GM21390 (cell line): ENCODE data around the gene FOXP1.

ENCODE experiments used
- ATAC-seq: cut with Tn5 transposase; IDR thresholded peaks from one replicate; pipeline ENCODE4 v1.9.1; 2021; ENCODE audit not compliant: unreplicated experiment

FOXP1 gene

GRCh38 chr3:71095511-71096291 is 487.8 kb downstream of the FOXP1 start:
- no peak for ATAC-seq

GRCh38 chr3:71094658-71095209 is 488.8 kb downstream of the FOXP1 start:
- ATAC-seq, result no peak

GRCh38 chr3:71092665-71093064 is 490.9 kb downstream of the FOXP1 start:
- ATAC-seq, result no peak

- no peak for ATAC-seq
Measured at GRCh38 chr3:71090207-71090606, 493.3 kb downstream of the FOXP1 start.

DNA sequence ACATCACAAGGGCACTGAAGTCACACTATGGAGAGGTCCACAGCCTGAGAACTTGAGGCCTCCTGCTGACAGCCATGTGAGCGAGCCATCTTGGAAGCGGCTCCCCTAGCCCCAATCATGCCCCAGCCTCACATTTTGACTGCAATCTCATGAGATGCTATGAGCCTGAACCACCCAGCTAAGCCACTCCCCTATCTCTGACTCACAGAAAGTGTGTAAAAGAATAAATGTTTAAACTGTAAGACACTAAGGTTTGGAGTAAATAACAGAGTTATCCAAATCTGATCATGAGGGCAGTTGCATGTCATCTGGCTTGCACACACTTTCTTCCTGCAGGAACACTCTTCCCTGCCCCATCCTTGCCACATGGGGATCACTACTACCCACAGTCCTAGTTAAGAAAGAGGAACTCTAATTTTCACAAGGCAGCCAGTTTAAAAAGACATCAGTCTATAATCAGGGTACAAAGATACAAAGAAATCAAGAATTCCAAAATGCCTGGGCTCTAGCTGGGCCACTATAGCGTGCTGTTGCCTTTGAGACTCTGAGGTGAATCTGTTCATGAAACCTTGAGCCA is 494.2 kb downstream of the FOXP1 start:
- no peak for ATAC-seq

DNA sequence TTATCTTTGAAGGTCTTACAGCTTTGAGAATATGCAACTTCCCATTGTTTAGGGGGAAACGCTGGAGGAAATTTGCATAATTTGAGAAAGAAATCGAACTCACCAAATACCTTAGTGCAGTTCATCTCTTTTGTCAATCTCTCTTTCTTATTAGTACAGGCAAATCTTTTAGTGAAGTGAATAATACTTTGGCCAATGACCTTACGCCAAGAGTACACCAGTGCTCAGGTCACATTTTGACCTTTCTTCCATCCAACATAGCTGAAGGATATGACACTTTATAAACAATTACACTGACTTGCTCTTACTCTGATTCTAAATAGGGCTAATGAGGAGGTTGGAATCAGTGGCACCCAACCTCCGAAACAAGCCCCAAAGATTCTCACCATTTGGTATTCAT is 494.8 kb downstream of the FOXP1 start:
- ATAC-seq, result no peak

GRCh38 chr3:71088019-71088708 is 495.4 kb downstream of the FOXP1 start:
- no peak for ATAC-seq

DNA sequence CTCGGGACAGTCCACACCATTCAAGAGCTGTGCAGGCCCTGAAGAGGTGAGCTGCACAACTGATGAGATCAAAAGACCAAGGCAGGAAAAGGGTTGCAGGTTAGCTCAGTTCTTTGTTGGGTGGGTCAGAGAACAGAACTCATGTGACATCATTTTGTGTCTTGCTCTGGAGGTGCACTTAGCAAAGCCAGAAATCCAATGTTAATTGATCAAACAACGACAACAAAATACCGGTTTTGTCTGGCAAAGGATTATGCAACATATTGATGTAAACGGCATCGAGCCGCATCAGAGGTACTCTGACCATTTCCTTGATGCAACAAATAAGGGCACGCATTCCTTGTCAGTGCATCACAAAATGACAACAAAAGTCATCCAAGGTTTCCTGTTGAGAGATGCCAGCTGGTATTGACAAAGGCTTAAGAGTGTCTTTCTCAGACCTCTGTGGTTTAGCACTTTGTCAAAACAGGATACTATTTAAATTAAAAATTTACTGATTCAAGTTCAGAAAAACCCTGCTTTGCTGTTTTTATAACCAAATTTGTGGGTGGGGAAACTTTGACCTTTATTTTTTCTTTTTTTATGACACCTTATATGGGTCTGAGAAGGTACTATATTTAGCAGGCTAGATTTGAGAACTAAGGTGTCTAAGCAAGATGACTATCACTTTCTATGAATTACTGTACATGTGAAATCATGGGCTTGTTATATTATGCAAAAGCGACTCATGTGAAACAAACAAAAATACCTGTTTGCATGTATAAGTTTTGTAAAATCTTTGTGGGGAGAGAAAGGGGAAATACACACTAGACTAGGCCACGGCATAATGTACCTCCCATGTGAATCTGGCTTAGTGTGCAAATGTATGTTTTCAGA is 496.1 kb downstream of the FOXP1 start:
- ATAC-seq, result peak; percentile 93

DNA sequence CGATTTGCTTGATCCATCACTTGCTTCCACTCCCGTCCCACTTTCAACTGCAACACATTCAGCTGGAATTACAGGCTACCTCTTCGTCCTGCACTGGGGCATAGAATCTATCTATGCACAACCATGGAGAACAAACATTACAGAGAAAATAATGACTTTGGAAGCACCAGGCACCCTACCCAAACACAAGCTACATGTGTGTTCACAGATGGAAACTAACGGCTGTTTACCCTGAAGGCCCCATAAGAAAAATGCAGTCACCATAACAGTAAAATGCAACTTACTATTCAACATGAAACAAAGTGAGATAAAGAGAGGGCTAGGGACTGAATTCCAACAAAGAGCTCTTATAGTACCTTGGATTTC is 496.8 kb downstream of the FOXP1 start:
- no peak for ATAC-seq

- no peak for ATAC-seq
Measured at GRCh38 chr3:71083726-71084131, 499.8 kb downstream of the FOXP1 start.

DNA sequence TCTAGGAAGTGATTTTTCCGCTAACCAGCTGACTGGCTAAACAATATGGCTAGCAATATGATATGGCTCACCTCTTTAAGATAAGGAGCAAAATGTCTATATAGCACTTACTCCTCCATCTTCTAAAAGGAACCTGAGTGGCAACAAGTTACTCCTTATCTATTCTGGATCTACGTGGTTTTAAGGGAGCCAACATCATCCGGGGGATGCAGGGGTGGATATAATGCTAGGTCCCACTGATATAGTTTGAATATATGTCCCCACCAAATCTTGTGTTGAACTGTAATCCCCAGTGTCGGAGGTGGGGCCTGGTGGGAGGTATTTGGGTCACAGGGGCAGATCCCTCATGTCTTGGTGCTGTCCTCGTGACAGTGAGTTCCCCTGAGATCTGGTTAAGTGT is 500.7 kb downstream of the FOXP1 start:
- no peak for ATAC-seq

DNA sequence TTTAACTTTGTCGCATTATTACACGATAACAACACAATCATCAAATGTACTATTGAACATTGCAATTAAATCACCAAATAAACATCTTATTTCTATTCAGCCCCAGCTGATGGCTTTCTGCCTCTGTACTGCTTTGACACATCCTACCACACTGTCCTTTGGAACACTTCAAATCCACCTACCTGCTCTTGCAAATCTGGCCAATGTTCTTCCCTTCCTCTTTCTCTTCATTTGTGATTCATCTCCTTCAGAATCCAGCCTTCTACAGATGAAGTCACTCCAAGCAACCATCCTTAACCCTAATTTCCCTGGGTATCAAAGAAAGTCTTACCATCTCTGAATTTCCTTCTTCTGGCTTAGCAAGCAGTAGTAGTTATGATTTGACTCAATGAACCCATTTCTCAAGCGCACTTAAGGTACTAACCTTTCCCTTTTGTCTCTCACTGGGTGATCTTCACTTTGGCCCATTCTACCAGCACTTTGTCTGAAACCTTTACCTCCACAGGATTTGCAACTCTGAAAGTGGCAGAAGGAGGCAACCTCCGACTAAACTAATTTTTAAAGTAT is 502.9 kb downstream of the FOXP1 start:
- ATAC-seq, result no peak

DNA sequence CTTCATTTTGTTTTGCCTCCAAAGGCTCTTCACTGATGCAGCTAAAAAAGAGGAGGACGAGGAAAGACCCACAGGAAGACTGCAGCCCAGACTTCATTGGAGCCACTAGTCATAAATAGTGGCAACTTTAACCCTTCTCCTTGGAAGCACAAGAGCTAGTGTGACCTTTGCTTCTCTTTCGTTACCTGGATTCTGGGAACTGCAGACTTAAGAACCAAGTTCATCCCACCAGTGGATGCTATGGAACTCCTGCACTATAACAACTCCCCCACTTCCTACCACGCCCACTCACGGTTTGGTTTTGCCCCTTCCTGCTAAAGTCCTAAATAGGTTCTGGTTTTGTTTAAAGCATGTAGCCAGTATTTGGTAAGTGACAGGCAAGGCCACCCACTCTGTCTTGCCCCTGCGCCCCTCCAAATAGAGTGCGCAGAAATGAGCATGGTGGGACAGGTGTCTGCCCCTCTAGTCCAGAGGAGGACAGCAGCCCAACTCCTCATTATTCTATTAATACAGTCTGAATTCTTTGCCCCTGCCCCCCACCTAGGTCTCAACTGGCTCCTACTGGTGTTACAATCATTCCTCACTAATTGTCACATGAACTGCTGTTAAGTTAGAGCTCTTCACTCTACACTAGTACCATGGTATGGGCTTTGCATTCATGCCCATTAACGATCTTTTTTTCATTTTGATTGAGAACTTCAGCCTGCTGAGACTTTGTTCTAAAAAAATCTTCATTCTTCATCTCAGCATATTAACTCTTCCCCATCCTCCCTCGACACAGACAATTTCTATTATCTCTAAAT is 504.6 kb downstream of the FOXP1 start:
- ATAC-seq, result no peak

- no peak for ATAC-seq
Measured at GRCh38 chr3:71078199-71078598, 505.3 kb downstream of the FOXP1 start.

- no peak for ATAC-seq
Measured at GRCh38 chr3:71077070-71077469, 506.5 kb downstream of the FOXP1 start.

DNA sequence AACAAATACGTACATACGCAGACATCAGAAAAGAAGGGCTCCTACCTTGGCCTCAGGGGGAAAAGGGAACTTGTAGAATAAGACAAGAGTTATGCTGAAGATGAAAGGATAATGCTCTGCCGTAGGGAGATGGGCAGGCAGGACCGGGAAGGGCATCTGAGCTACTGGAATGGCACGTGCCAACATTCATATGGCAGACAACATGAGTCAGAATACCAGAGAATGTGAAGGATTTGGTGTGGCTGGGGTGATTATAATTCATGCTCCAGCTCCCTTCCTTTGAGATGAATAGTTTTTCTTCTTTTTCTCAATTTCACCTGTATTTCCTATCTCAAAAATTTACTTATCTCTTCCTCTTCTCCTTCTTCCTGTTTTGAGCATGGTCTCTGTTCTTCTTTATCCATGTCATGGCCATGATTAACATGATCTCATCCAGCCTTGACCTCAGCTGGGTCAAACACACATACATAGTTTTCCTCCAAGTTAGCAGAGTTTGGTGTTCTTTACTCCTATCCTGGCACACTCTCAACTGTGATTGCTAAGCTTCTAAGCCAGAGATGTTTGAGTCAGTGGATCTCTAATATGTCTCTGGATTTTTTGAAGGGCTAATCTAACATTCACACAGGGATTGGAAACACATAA is 507.0 kb downstream of the FOXP1 start:
- no peak for ATAC-seq

DNA sequence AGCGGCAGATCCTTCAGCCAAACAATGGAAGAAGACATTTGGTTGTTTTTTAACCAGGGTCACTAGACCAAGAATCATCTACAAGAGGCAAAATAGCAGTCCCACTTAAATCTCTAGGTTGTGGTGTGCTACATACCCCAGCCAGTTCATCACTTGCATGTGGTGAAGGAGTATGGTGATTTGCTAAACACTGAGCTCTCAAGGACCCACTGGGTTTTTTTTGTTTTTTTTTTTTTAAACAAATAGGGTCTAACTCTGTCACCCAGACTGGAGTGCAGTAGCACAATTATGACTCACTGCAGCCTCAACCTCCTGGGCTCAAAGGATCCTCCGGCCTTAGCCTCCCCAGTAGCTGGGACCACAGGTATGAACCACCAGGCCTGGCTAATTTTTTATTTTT is 508.0 kb downstream of the FOXP1 start:
- no peak for ATAC-seq

- ATAC-seq, result no peak
Measured at GRCh38 chr3:71074423-71074822, 509.1 kb downstream of the FOXP1 start.

GRCh38 chr3:71072986-71073385 is 510.5 kb downstream of the FOXP1 start:
- no peak for ATAC-seq
